Ovary (tissue), 9 donors: Measurements from ENCODE around the gene KBTBD13. TPM values are rescaled to one million over a fixed set of nuclear protein-coding genes. Genes with fewer than 3 reads are reported as not detected.

ENCODE experiments used
- DNase-seq, 5 donors: peaks; one replicate each; pipeline ENCODE4 v3.0.0-alpha.2; 2019 to 2020
- H3K27ac ChIP-seq, 2 donors: fragments of 200-600 bp; one replicate each; pipeline versions ENCODE4 v1.5.1 to v1.8.0; 2019 to 2022
- H3K27me3 ChIP-seq: fragments of 200-600 bp; one replicate; pipeline ENCODE4 v1.8.0; 2022
- H3K36me3 ChIP-seq: fragments of 200-600 bp; sonication (generic); one replicate; pipeline ENCODE4 v1.5.1; 2019
- H3K4me1 ChIP-seq: one replicate; pipeline ENCODE4 v1.8.1; 2013; ENCODE audit warnings: mild to moderate bottlenecking, moderate library complexity; ENCODE audit not compliant: insufficient read depth
- H3K4me3 ChIP-seq: fragments of 200-600 bp; sonication (generic); one replicate; pipeline ENCODE4 v1.5.1; 2017
- H3K9me3 ChIP-seq, 2 donors: fragments of 200-600 bp in 1 of 2; sonication (generic) in 1 of 2; one replicate each; pipeline versions ENCODE4 v1.5.1 to v1.8.1; 2013 to 2019; ENCODE audit warnings: mild to moderate bottlenecking in 1 of 2, moderate library complexity in 1 of 2
- EP300 ChIP-seq: sonication (generic); formaldehyde crosslinking; IDR thresholded peaks from one replicate; pipeline ENCODE4 v1.6.1; 2017; ENCODE audit warnings: antibody characterized with exemption
- POLR2A ChIP-seq: fragments of 450-650 bp; IDR thresholded peaks from one replicate; pipeline ENCODE4 v1.6.1; 2017; ENCODE audit warnings: antibody characterized with exemption, mild to moderate bottlenecking, moderate library complexity
- WGBS, 3 donors: extraction: QIAGEN DNeasy Blood & Tissue Kit in 1 of 3; methylation state at CpG; one replicate each; pipeline versions ENCODE4 v1.1.5 to v1.1.7; 2013 to 2017; 5-methylcytosine and 5-hydroxymethylcytosine counted together
- intact Hi-C, 4 donors: fragments of 100-400 bp; cut with DNase I; formaldehyde crosslinking; loops; one replicate each; pipeline versions ENCODE4 v1.11.0 to v1.15.1; 2022 to 2023
- polyA plus RNA-seq, 2 donors: library from polyadenylated mRNA; stranded (reverse); fragments of 200-250 nt in 1 of 2; fragments of 350-450 nt in 1 of 2; fragmentation: Illumina TruSeq in 1 of 2; extraction: RNeasy Lipid Tissue Mini Kit (QIAGEN cat#74804) in 1 of 2; gene quantifications; one replicate each; pipeline ENCODE4 v1.2.3, GENCODE V29; 2013 to 2014
- total RNA-seq, 7 donors: library from RNA; depleted of rRNA in 2 of 7; stranded (reverse); fragments of >200 nt in 2 of 7; fragmentation: NEBNext Ultra II Directional in 3 of 7; extraction: Animal tissue kit (Norgen Biotek cat#: 25700) in 3 of 7; gene quantifications; one replicate each; pipeline versions ENCODE4 v1.1.0 to v1.2.4, GENCODE V29; 2016 to 2023
- TF ChIP-seq, protein P1 (sequence below), 3 donors: fragments of 450-650 bp in 2 of 3; fragments of 200-600 bp in 1 of 3; IDR thresholded peaks; one replicate each; pipeline versions ENCODE4 v1.5.1 to v1.8.0; 2016 to 2022; ENCODE audit warnings: antibody characterized with exemption in 3 of 3, mild to moderate bottlenecking in 1 of 3
- donor health status: DM: no; HTN: no; CAD: no; lungs with moderate emphysema.
- donor health status: DM: no; HTN: no; CAD: no.
- donor health status: Bipolar disorder and iron deficiency.
- donor health status: DM: yes; HTN: yes; CAD: no.
- donor health status: DM: no; HTN: no; CAD: no.
- donor health status: DM: yes; HTN: yes; CAD: no.

KBTBD13 gene
- total and polyA plus RNA-seq, 9 donors: 0.07 to 0.28 (median 0.09) TPM; not detected in 3

DNA sequence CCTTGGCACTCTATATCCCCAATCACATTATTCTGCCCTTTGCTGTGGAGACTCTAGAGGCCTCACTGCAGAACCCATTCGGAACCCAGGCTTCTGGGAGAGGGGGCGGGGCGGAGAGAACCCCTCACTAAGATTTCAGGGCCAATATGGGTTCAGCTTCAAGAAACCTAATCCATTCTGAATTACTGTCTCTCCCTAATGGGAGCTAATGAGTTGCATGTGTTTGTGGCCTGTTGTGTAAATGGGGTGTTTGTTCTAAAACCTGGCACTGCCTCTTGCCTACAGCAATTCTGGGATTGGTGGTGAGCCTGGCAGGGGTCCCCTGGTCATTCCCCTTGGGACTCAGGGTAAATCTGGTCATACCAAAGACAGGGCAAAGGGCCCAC lies 8.2 kb upstream of the KBTBD13 start:
- no peak for TF ChIP-seq POLR2A
- TF ChIP-seq, protein P1, sequence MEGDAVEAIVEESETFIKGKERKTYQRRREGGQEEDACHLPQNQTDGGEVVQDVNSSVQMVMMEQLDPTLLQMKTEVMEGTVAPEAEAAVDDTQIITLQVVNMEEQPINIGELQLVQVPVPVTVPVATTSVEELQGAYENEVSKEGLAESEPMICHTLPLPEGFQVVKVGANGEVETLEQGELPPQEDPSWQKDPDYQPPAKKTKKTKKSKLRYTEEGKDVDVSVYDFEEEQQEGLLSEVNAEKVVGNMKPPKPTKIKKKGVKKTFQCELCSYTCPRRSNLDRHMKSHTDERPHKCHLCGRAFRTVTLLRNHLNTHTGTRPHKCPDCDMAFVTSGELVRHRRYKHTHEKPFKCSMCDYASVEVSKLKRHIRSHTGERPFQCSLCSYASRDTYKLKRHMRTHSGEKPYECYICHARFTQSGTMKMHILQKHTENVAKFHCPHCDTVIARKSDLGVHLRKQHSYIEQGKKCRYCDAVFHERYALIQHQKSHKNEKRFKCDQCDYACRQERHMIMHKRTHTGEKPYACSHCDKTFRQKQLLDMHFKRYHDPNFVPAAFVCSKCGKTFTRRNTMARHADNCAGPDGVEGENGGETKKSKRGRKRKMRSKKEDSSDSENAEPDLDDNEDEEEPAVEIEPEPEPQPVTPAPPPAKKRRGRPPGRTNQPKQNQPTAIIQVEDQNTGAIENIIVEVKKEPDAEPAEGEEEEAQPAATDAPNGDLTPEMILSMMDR (IDR thresholded peaks at IDR 0.05): no peak
- TF ChIP-seq EP300: no peak
- H3K4me3 ChIP-seq: peak overlapping the region; percentile 59
- H3K27ac ChIP-seq: peak overlapping the region; percentile 76 to 77
- no peaks in the 10 kb centered on the region for H3K27me3 ChIP-seq
- DNase-seq: no peak
- H3K36me3 ChIP-seq: no peaks in the 10 kb centered on the region
- intact Hi-C loops: no loop called here
- WGBS, 3 donors: 64 to 81% (median 73%) methylated on average over 3 of the region's 3 CpGs
- no peaks in the 10 kb centered on the region for H3K9me3 ChIP-seq
- peaks cover 18% of the 10 kb centered on the region for H3K4me1 ChIP-seq

DNA sequence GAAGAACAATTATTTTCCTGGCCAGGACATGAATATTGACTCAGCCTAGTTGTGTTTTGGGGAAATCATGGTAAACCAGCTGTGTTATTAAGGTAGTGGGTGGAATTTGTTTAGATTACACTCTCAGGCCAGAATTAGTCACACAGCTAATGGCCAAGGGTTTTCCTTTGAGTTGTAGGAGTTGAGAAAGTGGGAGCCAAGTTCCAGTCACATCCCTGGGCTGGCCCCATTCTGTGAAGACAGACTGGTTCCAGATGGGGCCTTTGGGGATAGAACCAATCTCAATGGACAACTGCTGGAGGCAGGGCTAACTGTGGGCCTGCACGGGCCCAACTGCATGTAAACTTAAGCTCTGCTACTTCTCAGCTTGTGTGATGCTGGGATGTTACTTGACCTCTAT lies 7.4 kb upstream of the KBTBD13 start:
- intact Hi-C loops: no loop called here
- Histone ChIP-seq H3K27me3 (no peaks in the 10 kb centered on the region), H3K36me3 (no peaks in the 10 kb centered on the region), H3K9me3 (no peaks in the 10 kb centered on the region), H3K27ac (peak overlapping the region; percentile 76 to 77), H3K4me3 (no peak overlapping the region), H3K4me1 (peaks cover 18% of the 10 kb centered on the region)
- WGBS, 3 donors: 0 to 12% (median 11%) methylated on average over 1 of the region's 1 CpG
- peak in 4 of 5 donors; percentile 68 to 79 (median 72) for DNase-seq
- TF ChIP-seq, protein P1 (IDR thresholded peaks at IDR 0.05): no peak
- TF ChIP-seq EP300 (no peak), POLR2A (no peak)

DNA sequence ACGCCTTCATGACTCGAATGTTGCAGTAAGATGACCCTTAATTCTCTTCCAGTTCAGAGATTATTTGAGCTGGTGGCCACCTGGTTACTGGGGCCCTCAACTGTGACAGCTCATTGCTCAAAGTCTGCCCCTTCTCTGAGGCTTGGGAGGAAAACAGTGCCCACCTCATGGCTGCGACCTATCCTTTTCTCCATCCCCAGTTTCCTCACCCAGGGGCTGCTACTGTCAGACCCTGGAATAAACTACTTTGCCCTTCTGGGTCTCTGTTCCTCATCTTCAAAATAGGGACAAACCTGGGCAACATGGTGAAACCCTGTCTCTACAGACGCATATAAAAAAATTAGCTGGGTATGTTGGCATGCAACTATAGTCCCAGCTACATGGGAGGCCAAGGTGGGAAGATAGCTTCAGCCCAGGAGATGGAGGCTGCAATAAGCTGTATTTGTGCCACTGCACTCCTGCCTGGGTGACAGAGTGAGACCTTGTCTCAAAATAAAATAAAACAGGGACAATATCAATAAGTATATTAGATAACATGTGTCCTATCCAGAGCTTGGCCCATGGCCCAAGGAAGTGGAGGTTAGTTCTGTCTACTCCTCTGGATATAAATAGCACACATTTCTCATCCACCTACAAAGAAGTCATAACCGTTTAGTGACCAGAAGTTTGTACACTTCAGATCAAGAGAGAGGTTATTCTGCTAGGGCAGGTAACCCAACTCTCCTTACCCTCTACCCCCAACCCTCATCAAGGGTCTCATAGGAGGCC lies 6.6 kb upstream of the KBTBD13 start:
- WGBS, 3 donors: 49 to 59% (median 59%) methylated on average over 5 of the region's 5 CpGs

DNA sequence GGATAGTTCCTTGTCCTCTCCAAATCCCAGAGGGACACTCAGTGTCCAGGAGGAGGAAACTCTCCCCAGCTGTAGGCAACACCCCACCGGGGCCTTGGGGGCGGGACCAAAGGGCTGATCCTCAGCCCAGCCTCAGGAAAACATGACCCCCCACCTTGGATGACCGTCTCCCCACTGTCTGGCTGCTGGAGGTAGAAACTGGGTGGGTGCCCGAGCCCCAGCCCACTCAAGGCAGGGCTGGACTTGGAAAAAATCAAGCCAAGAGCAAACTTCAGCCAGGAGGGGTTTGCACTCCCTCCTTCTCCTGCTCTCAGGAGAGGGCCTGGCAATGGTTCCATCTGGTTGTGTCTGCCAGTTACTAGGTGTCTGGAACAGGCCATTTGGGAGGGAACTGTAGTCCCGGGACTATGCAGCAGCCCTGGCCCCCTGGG lies 5.2 kb upstream of the KBTBD13 start:
- 5 to 14% (median 8%) methylated on average over 5 of the region's 5 CpGs for WGBS, 3 donors
- TF ChIP-seq POLR2A (no peak), EP300 (no peak)
- TF ChIP-seq, protein P1 (IDR thresholded peaks at IDR 0.05): no peak
- intact Hi-C loops: no loop called here
- Histone ChIP-seq H3K27ac (peak overlapping the region; percentile 1 to 49), H3K27me3 (no peaks in the 10 kb centered on the region), H3K36me3 (no peaks in the 10 kb centered on the region), H3K4me1 (peaks cover 18% of the 10 kb centered on the region), H3K4me3 (no peak overlapping the region), H3K9me3 (no peaks in the 10 kb centered on the region)
- peak; percentile 71 to 89 (median 80) for DNase-seq

More for the DNA sequence above, 6.6 kb upstream of the KBTBD13 start:
- Histone ChIP-seq H3K4me3 (no peak overlapping the region), H3K36me3 (no peaks in the 10 kb centered on the region), H3K27me3 (no peaks in the 10 kb centered on the region), H3K27ac (peak overlapping the region in 1 of 2 donors; percentile 49), H3K9me3 (no peaks in the 10 kb centered on the region), H3K4me1 (peaks cover 18% of the 10 kb centered on the region)
- DNase-seq: no peak
- intact Hi-C loops: no loop called here
- TF ChIP-seq, protein P1 (IDR thresholded peaks at IDR 0.05): no peak
- no peak for TF ChIP-seq POLR2A
